Measurements from ENCODE around the gene ING5. TPM values are rescaled to one million over a fixed set of nuclear protein-coding genes. Genes with fewer than 3 reads are reported as not detected.
"Not testable (repeated sequence)": the region's sequence is repeated elsewhere in the genome, so short reads cannot be mapped to it uniquely, and the experiment has no call there.

ING5 gene
- total RNA-seq = 25.0 and 36.6 TPM in 2 replicates

DNA sequence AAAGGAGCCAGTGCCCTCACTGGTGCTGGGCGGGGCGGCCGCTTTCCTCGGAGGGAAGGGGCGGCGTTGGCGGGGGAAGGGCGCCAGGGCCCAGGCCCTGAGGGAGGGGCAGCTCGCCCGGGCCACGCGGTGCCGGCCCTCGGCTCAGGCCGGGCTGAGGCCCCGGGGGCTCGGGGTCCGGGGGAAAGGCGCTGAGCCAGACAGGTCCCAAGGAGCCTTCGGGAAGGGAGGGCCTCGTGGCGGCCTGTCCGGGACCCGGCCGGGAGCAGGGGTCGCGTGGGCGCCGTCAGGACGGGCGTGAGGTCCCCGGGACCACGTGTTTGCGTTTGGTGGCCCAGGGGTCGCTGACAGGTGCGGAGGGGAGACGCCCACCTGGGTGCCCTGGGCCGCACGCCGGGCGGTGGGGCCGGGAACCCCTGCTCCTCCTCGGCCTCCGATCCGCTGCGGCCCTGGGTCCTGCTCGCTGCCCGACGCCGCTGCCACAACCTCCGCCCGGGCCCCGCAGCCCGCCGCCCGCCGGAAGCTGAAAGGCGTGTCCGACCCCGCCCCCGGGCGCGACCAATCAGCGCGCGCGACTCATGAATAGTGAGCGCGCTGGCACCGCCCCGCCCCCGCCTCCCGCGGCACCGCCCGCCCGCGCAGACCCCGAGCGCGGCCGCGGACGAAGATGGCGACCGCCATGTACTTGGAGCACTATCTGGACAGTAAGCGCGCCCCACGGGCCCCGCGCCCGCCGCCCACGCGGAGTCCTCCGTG lies at the start of gene ING5:
ING5 (plus strand) TSS at position 641 of the 756 bp plus-strand sequence; CDS start at position 668, 27 bp downstream.
- peak; percentile 67 for DNase-seq (ENCODE audit: low read depth, low spot score)

DNA sequence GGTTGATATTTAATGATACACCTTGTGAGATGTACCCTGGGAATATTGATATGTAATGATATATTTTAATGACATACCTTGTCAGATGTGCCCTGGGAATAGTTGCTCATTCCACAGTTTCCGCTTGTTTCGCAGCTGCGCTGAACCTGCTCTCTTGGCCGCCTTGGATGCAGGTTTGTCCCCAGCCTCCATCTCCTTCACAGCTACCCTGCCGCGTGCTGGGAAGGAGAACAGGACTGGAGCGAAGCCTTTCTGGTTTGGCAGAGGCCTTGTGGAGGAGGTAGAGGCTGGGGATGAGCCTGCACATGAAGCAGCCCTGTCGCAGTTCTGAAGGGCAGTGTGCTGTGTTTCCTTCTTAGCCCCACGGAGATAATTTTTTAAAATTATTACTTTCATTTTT lies 49.7 kb upstream of the ING5 start:
- DNase-seq (ENCODE audit: low read depth, low spot score) = no peak

DNA sequence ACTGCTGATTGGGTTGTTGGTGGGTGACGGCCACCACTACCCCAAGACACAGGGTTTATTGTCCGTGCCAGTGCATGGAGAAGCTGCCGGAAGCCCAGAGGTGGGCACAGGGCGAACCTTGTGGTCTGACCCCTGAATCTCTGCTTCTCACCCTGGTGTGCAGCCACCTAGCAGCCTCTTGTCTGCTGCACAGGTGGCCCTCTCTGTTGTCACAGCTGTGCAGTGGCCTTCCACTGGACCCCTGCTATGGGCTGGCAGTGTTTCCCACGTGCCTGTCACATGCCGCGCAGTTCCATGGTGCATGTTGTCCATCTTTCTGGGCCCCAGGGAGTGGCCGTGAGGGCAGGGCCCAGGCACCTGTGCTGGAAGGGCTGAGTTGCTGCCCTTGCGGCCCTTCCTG lies 49.1 kb upstream of the ING5 start:
- DNase-seq (ENCODE audit: low read depth, low spot score) = no peak

DNA sequence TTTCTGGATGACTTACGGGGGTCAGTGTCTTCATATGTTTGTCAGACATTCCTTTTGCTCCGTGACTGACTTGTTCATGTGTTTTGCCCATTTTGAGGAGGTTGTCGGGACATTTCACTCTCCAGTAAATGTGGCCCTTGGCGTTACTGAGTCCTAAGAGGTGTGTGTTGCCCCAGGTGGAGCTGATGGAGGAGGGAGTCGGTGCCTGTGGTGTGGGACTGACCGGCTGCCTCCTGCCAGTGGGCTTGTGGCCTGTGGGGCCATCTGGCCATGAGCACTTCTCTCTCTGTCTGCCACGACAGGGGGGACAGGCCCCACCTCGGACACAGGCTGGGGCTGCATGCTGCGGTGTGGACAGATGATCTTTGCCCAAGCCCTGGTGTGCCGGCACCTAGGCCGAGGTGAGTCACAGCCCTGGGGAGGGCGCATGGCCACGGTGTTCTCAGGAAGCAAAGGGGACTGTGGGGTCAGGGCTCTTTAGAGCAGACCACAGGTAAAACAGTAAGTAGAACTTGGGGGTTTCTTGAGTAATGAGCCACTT lies 48.6 kb upstream of the ING5 start:
- DNase-seq (ENCODE audit: low read depth, low spot score) = no peak

DNA sequence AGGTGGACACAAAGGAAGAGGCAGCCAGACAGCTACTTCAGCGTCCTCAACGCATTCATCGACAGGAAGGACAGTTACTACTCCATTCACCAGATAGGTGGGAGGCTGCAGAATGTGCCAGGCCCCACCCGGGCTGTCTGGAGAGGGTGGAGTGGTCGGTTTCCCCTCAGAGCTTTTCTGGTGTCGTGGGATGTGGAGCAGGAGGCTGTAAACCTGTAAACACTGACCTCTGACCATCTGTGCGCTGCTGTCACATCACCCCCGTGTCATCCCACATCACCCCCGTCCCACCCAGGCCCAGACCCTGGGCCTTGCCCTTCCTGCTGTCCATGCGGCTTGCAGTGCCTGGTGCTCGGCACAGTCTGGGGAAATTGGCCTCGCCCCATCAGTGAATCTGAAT lies 47.3 kb upstream of the ING5 start:
- no peak for DNase-seq (ENCODE audit: low read depth, low spot score)

DNA sequence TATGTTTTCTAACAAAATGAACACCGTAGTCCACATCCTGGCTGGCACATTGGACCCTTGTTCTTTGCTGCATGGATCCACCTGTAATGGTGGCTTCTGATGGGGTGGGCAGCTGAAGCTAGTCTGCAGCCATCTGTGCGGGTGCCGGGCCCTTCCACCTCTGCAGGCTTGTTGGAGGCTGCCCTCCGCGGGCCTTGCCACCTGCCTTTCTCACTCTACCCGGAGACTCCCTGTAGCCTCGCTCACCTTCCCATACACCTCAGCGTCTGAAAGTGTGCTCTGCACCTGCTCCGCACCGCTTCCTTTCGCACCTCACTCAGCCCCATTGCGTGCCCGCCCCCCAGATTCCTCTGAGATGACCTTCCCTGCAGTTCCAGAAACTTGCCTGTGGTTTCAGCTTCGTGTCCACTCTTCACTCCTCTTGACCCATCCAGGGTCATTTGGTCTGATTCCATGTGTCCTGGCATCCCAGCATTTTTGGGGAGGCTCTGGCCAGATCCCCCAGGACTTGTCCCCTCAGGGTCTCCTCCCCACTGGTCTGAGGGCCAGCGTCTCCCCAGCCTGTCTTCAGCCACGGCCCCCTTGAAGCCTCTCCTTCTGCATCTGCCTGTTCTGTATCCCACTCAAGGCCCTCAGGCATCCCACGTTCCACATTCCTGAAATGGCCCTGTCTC lies 46.2 kb upstream of the ING5 start:
- no peak for DNase-seq (ENCODE audit: low read depth, low spot score)

DNA sequence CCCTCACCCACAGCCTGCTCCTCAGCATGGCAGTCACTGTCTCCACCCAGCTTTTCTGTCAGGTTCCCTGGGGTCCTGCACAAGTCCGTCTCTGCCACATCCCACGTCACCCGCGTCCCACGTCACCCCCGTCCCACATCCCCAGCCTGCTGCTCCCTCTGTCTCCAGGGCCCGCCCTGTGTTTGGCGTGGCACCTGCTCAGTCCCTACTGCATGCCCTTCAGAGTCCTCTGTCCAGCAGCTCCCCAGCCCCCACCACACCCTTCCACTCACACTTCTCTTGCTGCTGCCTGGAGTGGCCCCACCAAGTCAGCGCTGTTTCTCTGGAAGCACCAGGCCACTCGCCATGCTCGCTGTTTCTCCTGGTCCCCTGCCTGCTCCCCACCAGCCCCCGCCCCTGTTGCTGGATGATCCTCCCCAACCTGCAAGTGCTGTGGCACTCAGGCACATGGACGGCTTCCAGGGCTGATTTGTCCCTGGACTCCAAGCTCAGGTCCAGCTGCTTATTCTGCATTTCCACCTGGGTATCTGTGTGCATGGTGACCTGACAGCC lies 45.6 kb upstream of the ING5 start:
- no peak for DNase-seq (ENCODE audit: low read depth, low spot score)

DNA sequence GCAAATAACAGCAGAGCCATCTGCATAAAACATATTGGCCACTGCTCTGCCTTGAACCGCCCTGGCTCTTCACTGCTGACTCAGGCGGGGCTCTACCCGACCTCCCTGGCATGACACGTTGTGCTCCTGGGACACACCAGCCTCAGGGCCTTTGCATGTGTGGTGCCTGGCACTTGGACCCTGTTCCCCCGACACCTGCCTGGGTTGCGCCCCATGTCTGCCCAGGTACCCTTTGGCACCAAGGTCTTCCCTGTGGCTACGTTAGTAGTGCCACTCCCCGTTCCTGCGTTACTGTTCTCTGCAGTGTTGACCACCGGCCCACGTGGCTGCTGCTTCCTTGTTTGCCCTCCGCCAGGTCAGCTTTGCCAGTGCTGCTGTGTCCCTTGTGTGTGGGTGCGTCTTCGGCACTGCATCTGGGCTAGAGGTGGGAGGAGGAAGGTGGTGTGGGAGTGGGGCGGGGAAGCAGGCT lies 44.0 kb upstream of the ING5 start:
- no peak for DNase-seq (ENCODE audit: low read depth, low spot score)

DNA sequence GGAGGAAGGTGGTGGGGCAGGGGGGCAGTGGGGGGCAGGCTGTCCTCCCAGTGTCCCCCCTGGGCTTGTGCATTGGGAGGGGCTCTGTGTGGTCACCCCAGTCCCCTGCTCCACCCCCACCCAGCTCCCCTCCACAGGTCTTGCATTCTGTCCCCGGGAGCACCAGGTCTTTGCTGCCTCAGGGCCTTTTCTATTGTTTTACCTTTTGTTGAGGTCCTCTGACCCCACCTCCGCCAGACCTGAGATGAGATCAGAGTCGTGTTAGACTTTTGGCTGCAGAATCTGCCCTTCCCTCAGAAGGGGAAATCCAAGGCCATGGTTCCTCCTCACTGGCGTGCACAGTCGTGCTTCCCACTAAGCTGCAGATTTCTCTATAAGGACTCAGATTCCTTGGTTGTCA lies 43.5 kb upstream of the ING5 start:
- DNase-seq (ENCODE audit: low read depth, low spot score) = no peak

DNA sequence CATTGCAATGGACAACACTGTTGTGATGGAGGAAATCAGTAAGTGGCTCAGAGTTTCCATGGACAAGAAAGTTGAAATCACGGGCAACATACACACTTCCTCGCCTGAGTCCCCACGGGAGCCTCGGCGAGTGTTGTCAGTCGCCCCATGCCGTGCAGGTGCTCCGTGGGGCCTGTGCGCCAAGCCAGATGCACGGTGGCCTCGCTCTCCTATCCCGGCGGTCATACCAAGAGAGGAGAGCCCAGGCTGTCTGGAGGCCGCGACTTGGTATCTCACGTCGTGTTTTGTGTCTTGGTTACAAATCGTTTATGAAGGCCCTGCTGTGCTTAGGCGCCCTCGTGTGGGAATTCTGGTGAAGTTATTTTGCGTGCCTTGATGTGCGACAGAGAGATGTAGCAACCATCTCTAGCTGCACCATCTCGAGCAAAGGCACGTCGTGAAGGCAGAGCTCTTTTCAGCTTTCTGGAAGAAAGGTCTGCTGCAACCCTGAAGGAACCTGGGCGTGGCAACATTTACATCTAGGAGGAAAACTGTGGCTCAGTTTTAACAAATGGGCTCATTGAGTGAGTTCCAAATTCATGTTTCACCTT lies 42.6 kb upstream of the ING5 start:
- no peak for DNase-seq (ENCODE audit: low read depth, low spot score)

DNA sequence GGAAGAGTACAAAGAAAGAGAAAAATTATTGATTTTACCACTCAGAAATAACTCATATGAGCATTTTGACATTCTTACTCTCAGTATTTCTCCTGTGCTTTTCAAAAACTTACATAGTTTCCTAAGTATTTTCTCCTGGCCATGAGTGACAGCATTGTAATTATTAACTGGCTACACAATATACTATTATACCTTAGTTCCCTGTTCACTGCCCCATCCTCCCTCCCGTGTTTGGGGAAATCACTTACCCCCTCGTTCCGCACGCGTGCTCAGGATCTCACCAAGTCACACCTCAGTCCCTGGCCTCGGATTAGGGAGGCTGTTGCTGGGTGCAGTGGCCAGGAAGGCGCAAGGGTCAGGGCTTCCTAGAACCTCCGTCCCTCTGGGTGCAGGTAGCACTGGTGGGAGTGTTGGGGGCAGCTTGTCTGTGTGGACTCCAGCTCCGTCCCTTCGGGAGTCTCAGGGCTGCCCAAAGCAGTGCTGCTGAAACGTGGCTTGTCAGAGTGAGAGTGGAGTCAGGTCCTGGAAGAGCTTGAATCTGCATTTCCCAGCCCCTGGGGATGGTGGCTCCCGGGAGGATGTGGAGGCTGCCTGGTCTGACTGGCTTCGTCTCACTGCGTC lies 41.1 kb upstream of the ING5 start:
- no peak for DNase-seq (ENCODE audit: low read depth, low spot score)

DNA sequence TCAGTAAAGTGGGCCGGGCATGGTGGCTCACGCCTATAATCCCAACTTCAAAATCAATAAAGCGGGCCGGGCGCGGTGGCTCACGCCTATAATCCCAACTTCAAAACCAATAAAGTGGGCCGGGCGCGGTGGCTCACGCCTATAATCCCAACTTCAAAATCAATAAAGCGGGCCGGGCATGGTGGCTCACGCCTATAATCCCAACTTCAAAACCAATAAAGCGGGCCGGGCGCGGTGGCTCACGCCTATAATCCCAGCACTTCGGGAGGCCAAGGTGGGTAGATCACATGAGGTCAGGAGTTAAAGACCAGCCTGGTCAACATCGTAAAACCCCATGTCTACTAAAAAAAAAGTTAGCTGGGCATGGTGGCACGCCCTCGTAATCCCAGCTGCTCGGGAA lies 39.1 kb upstream of the ING5 start:
- DNase-seq (ENCODE audit: low read depth, low spot score) = not testable (repeated sequence)

DNA sequence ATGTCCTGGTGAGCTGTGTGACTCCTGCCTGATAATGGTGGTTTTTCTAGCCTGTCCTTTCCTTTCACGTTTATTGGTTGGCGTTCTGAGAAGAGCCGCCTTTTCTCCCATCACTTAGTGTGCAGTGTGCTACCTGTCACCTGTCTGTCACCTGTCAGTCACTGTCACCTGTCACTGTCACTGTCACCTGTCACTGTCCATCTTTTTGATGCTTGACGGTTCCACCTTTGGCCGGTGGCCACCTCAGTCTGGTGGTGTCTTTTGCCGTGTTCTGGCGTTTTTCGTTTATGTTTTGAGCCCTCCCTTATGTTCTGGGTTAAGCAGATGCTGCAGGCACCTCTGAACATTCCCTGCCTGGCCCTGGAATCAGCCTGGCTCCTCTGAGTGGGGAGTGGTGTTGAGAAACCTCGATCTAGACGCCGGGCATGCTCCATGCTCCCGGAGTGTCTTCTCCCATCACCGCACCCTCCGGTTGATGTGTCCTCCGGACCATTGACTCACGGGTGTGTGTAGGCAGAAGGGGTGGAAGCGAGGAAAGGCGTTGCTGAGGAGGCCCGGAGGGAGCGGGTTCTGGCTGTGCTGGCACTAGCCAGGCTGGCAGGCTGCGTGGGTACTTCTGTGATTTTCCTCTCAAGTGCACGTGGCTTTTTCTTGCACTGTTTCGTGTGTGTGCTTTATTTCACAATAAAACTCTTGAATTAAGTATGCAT lies 36.0 kb upstream of the ING5 start:
- DNase-seq (ENCODE audit: low read depth, low spot score) = no peak

DNA sequence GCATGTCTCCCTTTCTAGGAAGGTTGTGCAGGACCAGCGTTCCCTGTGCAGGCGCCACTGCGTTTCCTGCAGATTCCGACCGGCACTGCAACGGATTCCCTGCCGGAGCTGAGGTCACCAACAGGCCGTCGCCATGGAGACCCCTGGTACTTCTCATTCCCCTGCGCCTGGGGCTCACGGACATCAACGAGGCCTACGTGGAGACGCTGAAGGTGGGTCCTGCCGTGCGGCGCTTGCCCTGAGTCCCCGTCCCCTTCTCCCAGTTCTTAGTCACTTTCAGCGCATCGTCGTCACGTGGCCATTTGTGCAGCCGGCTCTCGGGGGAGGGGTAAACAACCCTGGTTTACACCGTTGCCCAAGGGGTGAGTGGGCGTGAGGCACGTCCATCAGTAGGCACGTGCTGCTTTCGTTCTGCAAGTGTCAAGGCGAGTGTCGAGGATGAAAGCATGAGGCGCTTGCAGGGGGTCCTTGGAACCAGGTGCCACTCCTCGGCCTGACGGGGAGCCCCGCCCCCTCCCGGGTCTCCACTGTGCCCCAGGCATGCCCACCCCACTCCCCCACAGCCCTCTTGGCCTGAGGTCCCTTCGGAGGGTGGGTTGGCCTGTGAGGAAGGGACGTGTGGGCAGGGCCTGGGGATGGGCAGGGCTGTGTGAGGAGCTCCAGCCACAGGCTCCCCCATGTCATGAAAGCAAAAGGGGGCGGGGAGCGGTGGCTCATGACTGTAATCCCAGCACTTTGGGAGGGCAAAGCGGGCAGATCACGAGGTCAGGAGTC lies 35.0 kb upstream of the ING5 start:
- DNase-seq (ENCODE audit: low read depth, low spot score) = peak; percentile 54

DNA sequence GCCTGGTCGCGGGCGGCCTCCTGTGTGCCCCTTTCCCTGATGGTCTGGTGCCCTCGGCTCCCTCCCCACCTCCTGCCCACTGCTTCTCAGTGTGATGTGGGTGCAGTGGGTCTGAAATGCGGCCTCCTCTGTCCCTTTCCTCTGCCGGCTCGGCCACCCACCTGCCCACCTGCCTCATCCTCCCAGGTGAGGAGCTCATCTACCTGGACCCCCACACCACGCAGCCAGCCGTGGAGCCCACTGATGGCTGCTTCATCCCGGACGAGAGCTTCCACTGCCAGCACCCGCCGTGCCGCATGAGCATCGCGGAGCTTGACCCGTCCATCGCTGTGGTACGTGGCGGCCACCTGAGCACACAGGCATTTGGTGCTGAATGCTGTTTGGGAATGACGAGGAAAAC lies 33.5 kb upstream of the ING5 start:
- DNase-seq (ENCODE audit: low read depth, low spot score) = no peak

DNA sequence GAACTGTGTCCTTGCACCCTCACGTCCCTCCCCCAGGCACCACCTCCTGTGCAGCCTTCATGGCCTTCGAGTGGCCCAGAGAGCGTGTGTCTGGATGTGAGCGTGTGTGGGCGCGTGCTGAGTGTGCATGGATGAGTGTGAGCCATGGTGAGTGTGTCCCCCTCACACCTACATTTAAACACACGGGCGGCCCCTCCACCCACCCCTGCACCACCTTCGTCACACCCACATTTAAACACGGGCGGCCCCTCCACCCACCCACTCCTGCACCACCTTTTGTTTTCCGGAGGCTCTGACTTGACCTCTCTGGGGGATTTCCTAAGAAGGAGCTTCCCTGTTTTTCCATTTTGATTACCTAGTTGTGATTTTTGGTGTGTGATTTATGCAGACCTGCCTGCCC lies 33.0 kb upstream of the ING5 start:
- DNase-seq (ENCODE audit: low read depth, low spot score) = no peak

DNA sequence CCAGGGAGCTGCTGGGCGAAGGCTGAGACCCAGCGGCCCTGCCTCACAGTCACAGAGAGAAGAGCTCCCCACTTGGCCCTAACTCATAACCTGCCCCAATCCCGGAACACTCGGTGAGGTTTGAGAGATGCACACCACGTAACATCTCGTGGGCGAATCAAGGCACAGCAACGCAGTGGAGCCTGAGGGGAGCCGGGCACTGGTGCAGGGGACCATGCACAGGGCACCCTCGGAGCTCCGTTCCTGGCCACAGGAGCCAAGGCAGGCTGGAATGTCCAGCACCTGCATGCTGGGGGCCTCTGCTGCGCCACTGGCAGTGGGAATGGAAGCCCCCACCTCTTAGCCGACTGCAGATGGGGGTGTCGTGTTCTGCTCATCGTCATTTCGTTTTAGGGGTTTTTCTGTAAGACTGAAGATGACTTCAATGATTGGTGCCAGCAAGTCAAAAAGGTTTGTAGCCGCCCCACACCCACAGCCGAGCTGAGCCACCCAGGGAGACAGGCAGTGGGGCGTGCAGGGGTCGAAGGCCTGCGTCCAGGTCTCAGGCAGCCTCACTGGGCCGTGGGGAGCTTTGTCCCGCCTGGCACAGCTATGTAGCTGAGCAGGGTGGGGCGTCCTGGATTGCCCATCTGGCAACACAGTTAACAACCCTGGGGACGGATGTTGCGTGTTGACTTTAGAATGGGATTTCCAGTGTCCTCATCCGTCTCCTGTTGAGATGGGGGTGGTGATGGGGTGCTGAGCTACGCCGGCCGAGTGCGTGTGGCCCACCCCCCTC lies 31.3 kb upstream of the ING5 start:
- DNase-seq (ENCODE audit: low read depth, low spot score) = no peak

DNA sequence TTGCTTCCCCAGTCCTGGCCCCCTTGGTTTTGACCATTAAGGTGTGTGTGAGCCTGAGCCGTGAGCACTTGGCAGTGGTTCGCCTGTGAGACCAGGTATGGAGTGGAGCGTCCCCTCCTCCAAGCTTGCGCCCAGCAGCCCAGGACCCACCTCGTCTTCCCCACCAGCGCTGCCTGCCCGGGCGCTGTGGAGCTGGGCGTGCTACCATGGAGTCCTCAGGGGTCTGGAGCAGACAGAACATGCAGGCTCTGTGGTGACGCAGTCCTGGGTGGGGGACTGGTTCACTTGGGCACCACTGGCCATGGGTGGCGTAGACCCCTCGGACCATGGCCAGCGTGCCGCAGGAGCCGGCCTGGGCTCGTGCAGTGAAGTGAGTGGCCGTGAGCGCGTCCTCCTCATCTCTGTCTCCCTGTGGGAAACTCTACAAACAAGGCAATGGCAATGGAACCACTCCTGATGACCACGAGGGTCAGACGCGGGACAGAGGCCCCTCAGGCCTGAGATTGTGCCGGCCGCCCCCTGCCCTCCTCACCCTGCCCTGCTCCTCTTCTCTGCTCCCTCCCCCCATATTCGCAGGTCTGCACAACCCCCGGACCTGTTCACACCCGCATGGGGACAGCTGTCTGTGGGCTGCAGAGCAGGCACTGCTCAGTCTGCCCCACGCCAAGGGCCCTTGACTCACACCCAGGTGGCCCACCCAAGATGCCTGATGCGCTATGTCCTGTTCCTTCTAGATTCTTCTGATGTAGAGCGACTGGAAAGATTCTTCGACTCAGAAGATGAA lies 30.2 kb upstream of the ING5 start:
- DNase-seq (ENCODE audit: low read depth, low spot score) = no peak

Measured in pulmonary artery endothelial cell (primary cell).